Measurements from ENCODE around the gene NEO1. TPM values are rescaled to one million over a fixed set of nuclear protein-coding genes. Genes with fewer than 3 reads are reported as not detected.

NEO1 gene
- total RNA-seq, 1 experiment from 2014 or later = 41.8 TPM

- Histone ChIP-seq H2AK5ac (ENCODE audit: insufficient read length, low read length) (no peak overlapping the region), H3K18ac (ENCODE audit: insufficient read length, low read depth, low read length) (no peak overlapping the region), H2AFZ (ENCODE audit: low read length) (no peak overlapping the region), H4K91ac (ENCODE audit: insufficient read length, low read depth, low read length) (no peak overlapping the region), H3K23ac (ENCODE audit: insufficient read length, low read depth, low read length) (no peak overlapping the region), H3K9ac (ENCODE audit: extremely low read depth, insufficient read length, low read length) (no peak overlapping the region), H2BK12ac (ENCODE audit: insufficient read length, low read depth, low read length) (no peak overlapping the region), H2BK20ac (ENCODE audit: low read depth, low read length, poor library complexity, severe bottlenecking) (no peak overlapping the region), H3K4me1 (ENCODE audit: insufficient read depth, low read length) (peaks cover 4% of the 10 kb centered on the region; the same call in 1 of the 2 replicates), H4K20me1 (ENCODE audit: control insufficient read depth, insufficient read depth, insufficient read length) (peaks cover 2% of the 10 kb centered on the region), H2BK5ac (ENCODE audit: insufficient read length, low read length) (no peak overlapping the region), H3T11ph (ENCODE audit: low read length) (no peak overlapping the region), H3K27me3 (ENCODE audit: insufficient read depth, low read length) (no peaks in the 10 kb centered on the region), H2BK120ac (ENCODE audit: low read depth, low read length, poor library complexity, severe bottlenecking) (no peak overlapping the region), H3K9me3 (ENCODE audit: control insufficient read depth, low read depth, low read length) (no peaks in the 10 kb centered on the region), H3K4ac (ENCODE audit: low read depth, low read length) (no peak overlapping the region), H3K79me1 (ENCODE audit: insufficient read depth, low read depth, low read length, poor library complexity, severe bottlenecking) (peaks cover 4% of the 10 kb centered on the region), H4K8ac (replicated peaks; ENCODE audit: insufficient read length, low read depth, low read length) (no peak overlapping the region), H3K23me2 (ENCODE audit: insufficient read length, low read depth, low read length, poor library complexity, severe bottlenecking) (no peaks in the 10 kb centered on the region), H3K79me2 (ENCODE audit: insufficient read depth, low read length) (no peaks in the 10 kb centered on the region; the same call in 1 of the 2 replicates), H3K14ac (ENCODE audit: insufficient read depth, low read length) (no peak overlapping the region), H4K5ac (ENCODE audit: insufficient read length, low read depth, low read length) (no peak overlapping the region), H3K27ac (ENCODE audit: insufficient read length, low read depth, low read length) (no peak overlapping the region), H3K4me2 (ENCODE audit: insufficient read depth, insufficient read length, low read length) (no peak overlapping the region), H3K56ac (ENCODE audit: insufficient read length, low read depth, low read length) (no peak overlapping the region), H2BK15ac (ENCODE audit: low read depth, low read length) (no peak overlapping the region)
- no peaks in the 10 kb centered on the region; the same call in 1 of the 2 replicates for H3K27me3 Mint-ChIP-seq (ENCODE audit: low read depth)
- peaks cover 10 to 13% of the 10 kb centered on the region in 2 experiments for H3K4me1 Mint-ChIP-seq
- no peaks in the 10 kb centered on the region; a peak in 1 of 5 replicates for H3K9me3 Mint-ChIP-seq
- no peak overlapping the region for H3K4me3 Mint-ChIP-seq
- TF ChIP-seq, protein P1, sequence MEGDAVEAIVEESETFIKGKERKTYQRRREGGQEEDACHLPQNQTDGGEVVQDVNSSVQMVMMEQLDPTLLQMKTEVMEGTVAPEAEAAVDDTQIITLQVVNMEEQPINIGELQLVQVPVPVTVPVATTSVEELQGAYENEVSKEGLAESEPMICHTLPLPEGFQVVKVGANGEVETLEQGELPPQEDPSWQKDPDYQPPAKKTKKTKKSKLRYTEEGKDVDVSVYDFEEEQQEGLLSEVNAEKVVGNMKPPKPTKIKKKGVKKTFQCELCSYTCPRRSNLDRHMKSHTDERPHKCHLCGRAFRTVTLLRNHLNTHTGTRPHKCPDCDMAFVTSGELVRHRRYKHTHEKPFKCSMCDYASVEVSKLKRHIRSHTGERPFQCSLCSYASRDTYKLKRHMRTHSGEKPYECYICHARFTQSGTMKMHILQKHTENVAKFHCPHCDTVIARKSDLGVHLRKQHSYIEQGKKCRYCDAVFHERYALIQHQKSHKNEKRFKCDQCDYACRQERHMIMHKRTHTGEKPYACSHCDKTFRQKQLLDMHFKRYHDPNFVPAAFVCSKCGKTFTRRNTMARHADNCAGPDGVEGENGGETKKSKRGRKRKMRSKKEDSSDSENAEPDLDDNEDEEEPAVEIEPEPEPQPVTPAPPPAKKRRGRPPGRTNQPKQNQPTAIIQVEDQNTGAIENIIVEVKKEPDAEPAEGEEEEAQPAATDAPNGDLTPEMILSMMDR (conservative IDR thresholded peaks at IDR 0.05) = no peak
- no CpG with 5 or more reads among the region's 9 CpGs for WGBS (ENCODE audit: extremely low coverage, insufficient read length, low lambda C conversion rate)
- DNase-seq = peak; percentile 81
- no peak overlapping the region for H3K27ac Mint-ChIP-seq
- peaks cover 15 to 20% (median 19%) of the 10 kb centered on the region in 3 experiments; a peak in 6 of 7 replicates for H3K36me3 Mint-ChIP-seq (ENCODE audit: insufficient read depth in 1 of 3, low read depth in 3 of 3)
Measured at GRCh38 chr15:73346735-73347312, 294.6 kb downstream of the NEO1 start.

Data from H9 (cell line).